Putamen (tissue), 1 donor: ENCODE measurements around the gene GFOD2.

Source experiments
- DNase-seq: peaks from one replicate; pipeline ENCODE4 v3.0.0-alpha.2; 2016; ENCODE audit warnings: low spot score

GFOD2 gene

DNA sequence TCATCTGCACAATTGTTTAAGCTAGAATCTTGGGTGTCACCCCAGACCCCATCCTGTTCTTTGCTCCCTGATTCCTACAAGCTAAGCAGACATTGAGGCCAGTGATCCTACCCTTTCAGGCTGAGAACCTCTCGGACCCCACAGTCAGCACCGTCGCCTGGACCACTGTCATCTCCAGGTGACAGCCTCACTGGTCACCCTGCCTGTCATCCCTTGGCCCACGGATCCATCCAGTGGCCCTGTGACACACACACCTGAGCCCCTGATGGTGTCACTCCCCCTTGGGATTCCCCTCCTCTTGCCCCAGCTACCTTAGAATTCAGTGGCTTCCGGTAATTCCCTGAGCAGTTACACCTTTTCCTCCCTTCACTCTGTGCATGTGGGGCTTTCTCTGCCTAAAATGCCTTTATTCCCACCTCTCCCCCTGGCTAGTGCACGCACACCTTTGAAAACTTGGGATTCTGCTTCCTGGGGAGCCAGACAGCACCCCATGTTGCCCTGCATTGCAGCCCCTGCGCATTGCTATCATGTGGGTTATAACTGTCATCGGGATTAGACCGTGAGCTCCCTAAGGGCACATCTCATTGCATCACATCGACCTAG is 49.5 kb downstream of the GFOD2 start:
- no peak for DNase-seq

- no peak for DNase-seq
Observed at GRCh38 chr16:67668495-67669157, 50.5 kb downstream of the GFOD2 start.

DNA sequence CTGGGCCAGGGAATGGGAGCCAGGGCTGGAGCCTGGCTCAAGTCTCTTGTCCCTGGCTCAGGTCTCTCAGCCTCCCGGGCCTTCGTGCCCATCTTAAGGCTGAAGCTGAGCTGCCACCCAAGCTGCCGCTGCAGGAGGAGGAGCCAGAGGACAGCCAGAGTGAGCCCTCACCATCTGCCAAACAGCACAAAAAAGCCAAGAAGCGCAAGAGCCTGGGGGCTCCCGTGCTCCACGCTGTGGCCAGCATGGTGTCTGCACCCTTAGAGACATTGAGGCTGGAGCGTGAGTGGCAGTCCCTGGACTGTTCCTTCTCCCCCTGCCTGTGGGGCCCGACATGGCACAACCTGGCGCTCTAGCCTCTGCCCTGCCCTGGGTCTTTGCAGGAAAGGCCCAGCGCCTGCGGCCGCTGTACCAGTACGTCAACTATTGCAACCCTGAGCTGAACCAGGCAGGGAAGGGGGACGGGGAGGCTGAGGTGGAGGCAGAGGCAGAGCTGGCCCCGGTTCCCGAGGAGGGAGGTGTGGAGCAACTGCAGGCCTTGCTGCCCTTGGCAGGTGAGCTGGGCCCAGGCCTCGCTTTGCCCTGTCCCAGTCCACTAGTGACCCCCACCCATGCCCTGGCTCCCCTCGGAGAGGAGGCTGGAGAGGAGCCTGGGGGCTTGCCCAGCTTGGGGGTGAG is 51.2 kb downstream of the GFOD2 start:
- DNase-seq: peak; percentile 87

- DNase-seq: no peak
Observed at GRCh38 chr16:67667453-67667816, 51.7 kb downstream of the GFOD2 start.

DNA sequence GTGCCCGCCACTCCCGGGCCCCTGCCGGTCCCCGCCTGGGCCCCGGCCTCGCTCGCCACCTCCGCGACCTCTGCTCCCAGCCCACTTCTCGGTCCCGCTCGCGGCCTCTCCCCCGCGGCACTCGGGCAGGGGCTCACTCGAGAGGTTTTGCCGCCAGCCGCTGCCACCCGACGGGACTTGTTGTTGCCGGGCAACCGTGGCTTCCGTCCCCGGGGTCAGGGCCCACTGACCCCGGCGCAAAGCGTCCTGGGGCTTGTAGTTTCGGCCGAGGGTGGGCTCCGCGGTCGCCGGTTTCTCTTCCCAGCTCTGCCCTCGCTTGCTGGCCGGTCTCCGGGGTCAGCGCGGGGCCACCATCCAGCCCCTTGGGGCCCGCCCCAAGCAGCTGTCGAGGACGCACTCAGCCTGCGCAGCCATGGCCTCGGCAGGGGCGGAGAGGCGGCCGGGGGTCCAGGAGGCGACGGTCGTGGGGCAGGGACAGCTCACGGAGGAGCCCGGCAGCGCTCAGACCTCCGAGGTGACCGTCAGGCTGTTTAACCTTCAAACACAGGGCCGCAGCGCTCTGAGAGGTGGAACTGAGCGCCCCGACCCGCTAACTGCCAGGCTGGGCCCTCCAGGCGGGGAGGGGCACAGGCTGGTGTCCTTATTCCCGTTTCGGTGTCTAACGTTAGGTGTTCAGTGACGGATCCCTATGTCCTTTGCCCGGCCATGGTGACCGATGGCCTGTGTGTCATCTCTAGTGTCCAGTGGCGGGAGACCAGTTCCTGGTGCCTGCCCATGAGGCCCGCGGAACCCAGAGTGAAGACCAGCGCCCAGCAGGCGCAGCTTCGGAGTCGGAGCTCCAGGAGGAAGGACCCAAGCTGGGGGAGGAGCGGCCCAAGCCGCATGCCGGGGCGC is 52.3 kb downstream of the GFOD2 start, which contains the start of the genes C16orf86 and ENKD1:
C16orf86 (plus strand) TSS at position 256 of the 894 bp plus-strand sequence; CDS start at position 413, 157 bp downstream.
ENKD1 (minus strand) TSS at position 192 of the 894 bp plus-strand sequence. CDS start 308 bp downstream, outside the sequence.
- DNase-seq: peak; percentile 82

GRCh38 chr16:67666032-67666551 is 53.0 kb downstream of the GFOD2 start:
- DNase-seq: no peak

GRCh38 chr16:67665598-67665997 is 53.5 kb downstream of the GFOD2 start:
- DNase-seq: no peak

GRCh38 chr16:67664871-67665270 is 54.2 kb downstream of the GFOD2 start:
- no peak for DNase-seq

DNA sequence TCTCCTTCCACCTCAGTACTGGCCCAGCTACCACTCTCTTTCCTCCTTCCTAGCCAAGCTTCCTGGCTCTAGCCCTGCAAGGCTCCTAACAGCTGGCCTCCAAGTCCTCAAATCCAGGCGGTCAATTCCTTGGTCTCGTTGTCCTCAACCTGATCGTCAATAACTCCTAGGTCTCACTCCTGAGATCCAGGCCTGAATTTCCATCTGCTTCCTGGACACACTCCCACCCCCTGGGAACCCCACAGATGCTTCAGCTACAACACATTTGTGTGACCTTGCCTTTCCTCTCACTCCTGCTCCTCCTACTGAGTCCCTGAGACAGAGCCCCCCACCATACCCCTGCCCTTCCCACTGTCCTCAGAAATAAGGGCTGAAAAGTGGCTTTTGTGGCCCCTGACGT is 54.9 kb downstream of the GFOD2 start:
- DNase-seq: no peak

DNA sequence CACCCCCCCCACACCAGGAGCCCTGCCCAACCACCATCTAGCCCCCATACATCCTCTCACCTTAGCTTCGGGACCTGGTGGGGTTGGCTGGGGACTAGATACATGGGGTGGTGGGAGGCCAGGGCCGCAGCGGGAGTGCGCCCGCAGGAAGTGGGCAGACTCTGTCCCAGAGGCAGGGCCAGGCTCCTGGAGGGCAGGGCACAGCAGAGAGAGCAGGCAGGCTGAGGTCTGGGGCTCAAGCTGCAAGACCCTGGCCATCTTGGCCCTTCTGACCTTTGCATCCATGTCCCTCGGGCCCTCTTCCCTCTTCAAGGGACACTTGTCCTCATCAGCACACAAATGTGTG is 55.3 kb downstream of the GFOD2 start:
- no peak for DNase-seq

DNA sequence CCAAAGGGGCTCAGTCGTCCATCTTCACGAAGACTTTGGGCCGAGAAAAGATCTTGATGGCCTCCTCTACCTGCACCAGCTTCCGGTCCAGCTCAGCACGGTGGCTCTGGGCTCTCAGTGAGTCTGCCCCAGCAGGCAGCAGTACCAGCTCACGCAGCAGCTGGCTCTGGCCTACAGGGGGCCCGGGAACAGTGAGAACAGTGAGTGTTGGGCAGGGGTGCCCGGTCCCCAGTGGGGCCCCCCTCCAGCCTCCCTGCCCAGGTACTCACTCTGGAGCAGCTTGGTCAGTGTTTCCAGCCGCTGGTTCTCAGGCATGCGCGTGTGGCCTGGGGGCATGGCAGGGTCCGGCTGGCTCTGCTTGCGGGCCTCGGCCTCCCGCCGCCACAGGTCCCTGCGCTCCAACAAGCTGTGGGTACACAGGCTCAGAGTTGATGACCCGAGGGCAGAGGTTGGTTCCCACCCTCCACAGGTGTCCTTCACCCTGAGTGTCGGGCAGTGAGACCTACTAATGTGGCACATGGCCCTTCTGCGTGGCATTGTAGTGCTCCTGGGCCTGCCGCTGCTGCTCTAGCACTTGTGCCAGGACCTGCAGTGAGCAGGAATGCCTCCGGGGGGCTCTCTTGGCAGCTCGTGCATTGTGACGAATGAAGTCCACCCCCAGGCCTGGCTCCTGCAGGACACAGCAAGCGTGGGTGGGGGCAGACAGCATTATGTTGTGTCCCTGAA is 55.8 kb downstream of the GFOD2 start:
- no peak for DNase-seq

- DNase-seq: no peak
Observed at GRCh38 chr16:67662653-67663010, 56.5 kb downstream of the GFOD2 start.

DNA sequence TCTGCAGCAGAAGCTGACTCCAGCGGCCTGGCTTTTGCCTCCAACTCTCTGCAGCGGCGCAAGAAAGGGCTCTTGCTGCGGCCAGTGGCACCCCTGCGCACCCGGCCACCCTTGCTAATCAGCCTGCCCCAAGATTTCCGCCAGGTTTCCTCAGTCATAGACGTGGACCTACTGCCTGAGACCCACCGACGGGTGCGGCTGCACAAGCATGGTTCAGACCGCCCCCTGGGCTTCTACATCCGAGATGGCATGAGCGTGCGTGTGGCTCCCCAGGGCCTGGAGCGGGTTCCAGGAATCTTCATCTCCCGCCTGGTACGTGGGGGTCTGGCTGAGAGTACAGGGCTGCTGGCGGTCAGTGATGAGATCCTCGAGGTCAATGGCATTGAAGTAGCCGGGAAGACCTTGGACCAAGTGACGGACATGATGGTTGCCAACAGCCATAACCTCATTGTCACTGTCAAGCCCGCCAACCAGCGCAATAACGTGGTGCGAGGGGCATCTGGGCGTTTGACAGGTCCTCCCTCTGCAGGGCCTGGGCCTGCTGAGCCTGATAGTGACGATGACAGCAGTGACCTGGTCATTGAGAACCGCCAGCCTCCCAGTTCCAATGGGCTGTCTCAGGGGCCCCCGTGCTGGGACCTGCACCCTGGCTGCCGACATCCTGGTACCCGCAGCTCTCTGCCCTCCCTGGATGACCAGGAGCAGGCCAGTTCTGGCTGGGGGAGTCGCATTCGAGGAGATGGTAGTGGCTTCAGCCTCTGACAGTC is 57.0 kb downstream of the GFOD2 start:
- DNase-seq: no peak

DNA sequence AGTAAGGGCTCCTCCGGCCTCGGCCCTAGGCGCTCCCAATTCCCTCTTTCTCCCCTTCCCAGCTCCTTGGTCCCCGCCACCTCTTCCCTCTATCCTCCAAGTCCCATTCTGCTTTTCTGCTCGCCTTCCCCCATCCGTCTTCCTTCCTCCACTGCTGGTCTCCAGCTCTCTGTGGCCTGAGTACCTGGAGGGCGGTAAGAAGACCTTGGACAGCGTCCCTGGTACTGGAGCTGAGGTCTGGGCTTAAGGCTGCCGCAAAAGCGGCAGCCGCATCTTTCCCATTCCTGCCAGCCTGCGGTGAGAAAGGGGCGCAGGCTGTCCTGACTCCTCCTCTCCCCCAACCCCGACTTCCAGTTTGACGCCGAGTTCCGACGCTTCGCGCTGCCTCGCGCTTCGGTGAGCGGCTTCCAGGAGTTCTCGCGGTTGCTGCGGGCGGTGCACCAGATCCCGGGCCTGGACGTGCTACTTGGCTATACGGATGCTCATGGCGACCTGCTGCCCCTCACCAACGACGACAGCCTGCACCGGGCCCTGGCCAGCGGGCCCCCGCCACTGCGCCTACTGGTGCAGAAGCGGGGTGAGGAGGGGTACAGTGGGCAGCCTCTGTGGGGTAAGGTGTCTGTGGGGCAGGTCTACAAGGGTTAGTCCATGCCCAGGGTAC is 57.9 kb downstream of the GFOD2 start:
- DNase-seq: no peak

GRCh38 chr16:67660564-67661028 is 58.5 kb downstream of the GFOD2 start, which contains the start of gene PARD6A:
PARD6A (plus strand) TSS chr16:67660960; CDS start chr16:67661039, 79 bp downstream.
- peak; percentile 98 for DNase-seq

DNA sequence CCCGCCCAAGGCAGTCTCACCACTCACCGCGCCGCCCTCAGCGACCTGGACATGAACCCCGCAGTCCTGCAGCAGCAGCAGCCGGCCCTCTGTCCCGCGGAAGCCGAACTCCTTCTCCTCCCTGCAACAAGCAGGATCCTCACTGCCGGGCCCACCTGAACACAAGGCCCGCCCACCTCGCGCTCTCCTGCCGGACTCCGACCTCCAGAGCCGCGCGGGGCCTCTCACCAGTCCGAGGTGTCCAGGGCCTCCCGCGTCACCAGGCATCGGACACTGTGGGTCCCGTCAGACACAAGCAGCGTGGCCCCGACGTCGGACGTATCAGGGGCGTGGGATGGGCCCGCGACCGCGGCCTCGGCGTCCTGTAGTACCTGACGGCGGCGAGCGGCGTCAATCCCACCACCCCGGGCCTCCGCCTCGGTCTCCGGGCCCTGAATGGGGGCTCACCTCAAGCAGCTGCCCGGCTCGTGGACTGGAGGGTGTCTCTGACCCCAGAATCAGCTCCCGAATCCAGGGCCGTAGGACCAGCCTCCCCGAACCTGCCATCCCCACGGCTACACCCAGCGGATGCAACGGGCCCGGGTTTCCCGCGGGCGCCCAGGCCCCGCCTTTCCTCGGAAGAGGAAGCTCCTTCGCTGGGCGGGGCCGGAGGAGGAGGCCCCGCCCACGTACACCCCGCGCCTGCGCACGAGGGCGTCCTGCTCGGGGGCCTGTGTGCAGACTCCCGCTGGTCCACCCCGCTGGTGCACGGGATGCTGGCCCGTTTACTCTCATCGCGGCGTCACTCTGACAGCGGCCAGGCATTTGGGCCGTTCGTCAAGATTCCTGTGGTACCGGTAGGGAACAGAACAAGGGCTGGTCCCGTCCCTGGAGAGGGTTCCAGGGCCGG is 59.2 kb downstream of the GFOD2 start, which contains the start of gene ACD:
ACD (minus strand) TSS at position 586 of the 889 bp plus-strand sequence; CDS start at position 546, 40 bp downstream.
- peak; percentile 93 for DNase-seq

DNA sequence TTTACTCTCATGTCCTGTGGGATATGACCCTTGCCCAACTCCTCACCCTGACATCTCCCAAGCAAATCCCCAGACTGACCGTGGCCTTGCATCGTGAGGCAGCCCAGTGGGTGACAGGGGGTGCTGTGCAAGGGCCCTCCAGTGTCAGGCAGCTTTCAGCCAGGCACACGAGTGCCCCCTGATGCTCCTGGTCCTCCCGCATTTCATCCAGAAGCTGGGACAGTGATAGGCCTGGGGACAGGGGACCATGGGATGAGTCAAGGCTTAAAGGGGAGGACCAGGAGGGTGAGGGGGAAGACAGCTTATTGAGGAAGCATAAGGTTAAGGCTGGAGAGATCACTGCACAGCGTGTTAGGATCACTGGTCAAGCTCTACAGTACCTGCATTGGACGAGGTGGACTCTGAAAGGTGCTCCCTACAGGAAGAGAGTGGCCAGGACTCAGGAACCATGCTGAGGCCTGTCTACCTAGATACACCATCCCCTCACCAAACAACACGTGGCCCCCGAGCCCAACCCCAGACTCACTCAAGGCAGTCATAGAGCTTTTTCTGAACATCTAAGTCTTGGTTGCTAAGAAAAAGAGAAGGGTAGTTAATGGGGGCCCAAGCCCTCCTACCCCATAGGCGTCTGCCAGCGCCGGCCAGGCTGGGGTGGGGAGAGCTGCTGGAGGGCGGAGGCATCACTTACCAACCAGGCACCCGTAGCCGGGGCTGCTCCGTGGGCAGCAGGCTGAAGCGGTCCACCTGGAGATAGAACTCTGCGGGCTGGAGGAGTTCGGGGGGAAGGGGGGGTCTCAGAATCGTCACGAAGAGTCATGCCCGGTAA is 60.1 kb downstream of the GFOD2 start:
- no peak for DNase-seq
